ENCODE measurements around the gene PROM1.
A peak's percentile ranks its signal among the peaks of the same experiment; 100 is the strongest.

PROM1 gene

GRCh38 chr4:16083241-16084191 is at the start of gene PROM1:
Gene PROM1, minus strand, starts transcription at chr4:16084023. Its CDS starts 8,117 bp downstream, at chr4:16075906.
- DNase-seq (ENCODE audit: low read depth), result no peak

DNA sequence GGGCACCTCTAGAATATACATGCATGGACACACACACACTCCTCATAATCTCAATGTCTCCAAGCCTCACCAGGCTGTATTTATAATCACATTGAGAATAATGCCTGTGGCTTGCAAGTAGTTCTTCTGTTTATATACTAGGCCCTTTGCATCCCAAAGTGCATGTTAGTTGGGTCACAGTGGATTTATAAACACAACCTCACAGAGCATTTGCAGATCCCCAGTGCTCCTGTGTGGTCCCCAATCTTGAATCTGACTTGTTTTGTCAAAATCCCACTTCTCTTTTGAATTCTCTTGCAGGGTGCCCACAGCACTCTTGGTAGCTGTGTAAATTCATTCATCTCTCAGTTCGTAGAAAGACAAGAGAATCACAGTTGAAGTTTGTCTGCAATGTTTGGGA is 49.6 kb upstream of the PROM1 start:
- DNase-seq (ENCODE audit: low read depth), result no peak

DNA sequence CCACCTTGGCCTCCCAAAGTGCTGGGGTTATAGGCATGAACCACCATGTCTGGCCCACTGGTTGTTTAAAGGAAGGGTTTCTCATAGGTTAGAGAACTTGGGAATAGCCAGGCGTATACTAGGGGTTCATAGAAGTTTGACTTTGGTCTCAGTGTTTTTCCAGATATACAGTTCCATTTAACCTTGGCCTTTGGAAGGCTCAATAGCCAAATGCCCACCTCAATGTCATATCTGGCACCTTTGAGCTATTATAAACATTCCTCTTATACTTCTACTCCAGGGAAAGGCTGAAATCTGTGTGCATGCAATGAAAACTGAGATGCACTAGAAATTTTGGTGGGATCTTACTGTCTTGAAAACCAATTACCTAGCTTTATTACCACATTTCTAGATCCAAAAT is 47.5 kb upstream of the PROM1 start:
- no peak for DNase-seq (ENCODE audit: low read depth)

DNA sequence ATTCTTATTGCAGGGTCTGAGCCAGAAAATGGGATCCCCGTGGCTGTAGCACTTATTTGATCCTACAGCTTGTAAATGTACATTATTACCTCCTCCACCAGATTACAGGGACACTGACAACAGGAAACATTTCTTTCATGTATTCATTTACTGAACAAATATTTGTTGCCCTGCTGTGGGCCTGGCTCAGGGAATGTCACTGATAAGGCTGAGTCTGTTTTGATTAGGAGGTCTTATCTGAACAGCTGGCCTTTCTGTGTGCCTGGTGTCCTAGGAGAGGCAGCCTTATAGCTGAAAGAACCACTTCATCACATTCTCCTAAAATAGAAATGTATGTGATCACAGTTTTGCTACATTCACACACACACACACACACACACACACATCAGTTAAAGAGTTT is 45.5 kb upstream of the PROM1 start:
- no peak for DNase-seq (ENCODE audit: low read depth)

DNA sequence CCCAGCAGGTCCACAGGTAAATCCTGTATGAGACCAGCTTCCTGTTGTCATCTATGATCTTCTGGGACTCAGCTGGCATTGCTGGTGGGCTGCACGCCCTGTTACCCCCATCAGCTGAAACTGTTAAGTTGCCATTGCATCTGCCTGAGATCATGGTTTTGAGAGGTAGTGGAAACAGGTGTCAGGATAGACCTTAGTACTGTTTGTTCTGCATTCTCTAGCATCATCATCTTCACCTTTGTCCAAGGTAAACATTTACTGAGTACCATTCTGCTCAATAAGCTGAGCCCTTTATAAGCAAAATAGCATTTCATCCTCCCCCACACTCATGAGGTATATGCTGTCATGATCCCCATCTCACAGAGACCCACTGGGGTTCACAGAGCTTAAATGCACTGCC is 42.9 kb upstream of the PROM1 start:
- no peak for DNase-seq (ENCODE audit: low read depth)

- DNase-seq (ENCODE audit: low read depth), result no peak
Observed at GRCh38 chr4:16125571-16126445, 42.0 kb upstream of the PROM1 start.

DNA sequence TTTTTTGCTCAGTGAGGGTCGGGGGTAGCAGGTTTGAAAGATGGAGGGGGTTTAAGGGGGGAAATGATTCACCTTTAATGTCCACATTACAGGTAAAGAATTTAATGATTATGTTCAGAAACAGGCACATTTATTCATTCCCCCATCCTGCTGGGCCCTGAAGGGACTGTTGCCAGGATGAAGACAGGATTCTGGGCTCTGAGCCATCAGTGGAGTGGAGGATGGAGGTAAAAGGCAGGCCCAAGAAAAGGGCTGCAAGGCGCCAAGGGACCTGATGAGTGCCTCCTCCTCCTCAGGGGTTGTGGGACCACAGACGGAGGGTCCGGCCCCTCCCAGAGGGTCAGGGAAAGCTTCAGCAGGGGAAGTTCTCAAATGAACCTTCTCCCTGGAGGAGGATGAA is 40.4 kb upstream of the PROM1 start:
- no peak for DNase-seq (ENCODE audit: low read depth)

- DNase-seq (ENCODE audit: low read depth), result no peak
Observed at GRCh38 chr4:16123356-16124084, 39.7 kb upstream of the PROM1 start.

- no peak for DNase-seq (ENCODE audit: low read depth)
Observed at GRCh38 chr4:16122784-16123183, 39.0 kb upstream of the PROM1 start.

- no peak for DNase-seq (ENCODE audit: low read depth)
Observed at GRCh38 chr4:16122308-16122711, 38.5 kb upstream of the PROM1 start.

DNA sequence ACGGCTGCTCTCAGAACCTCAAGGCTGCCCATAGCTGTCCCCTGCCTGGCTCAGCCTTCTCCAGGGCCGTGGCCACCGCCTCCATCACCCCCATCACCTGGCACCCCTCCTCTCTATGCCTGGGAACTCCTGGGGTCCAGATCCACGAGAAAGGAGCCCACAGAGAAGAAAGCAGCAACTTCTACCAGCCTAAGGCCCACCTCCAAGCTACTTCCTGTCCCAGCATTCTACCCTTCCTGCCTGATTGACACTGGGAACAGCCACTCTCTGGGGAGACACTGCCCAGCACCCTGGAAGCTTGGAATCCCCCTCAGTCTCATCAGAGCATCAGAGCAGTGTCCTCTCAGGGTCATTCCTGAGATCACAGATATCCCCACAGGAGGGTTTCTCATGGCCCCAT is 36.9 kb upstream of the PROM1 start:
- DNase-seq (ENCODE audit: low read depth), result peak; percentile 9

- DNase-seq (ENCODE audit: low read depth), result no peak
Observed at GRCh38 chr4:16119981-16120380, 36.2 kb upstream of the PROM1 start.

GRCh38 chr4:16118090-16118489 is 34.3 kb upstream of the PROM1 start:
- DNase-seq (ENCODE audit: low read depth), result no peak

DNA sequence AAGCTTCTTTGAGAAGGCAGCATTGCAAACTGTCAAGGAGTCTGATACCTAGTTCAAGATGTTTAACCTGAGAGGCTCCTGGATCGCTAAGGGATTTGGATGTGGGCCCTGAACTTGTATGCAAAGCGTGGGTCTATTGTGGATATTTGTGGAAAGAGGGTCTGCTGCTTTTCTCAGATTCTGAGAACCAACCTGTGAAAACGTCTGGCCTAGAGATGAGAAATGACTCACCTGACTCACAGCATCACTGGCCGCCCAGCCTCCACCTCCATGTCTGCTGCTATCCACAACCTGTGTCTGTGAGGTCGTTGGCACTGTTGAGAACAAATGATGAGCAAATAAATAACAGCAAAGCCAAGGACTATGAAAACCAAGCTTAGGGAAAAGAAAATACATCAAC is 33.3 kb upstream of the PROM1 start:
- no peak for DNase-seq (ENCODE audit: low read depth)

- no peak for DNase-seq (ENCODE audit: low read depth)
Observed at GRCh38 chr4:16116493-16116990, 32.7 kb upstream of the PROM1 start.

DNA sequence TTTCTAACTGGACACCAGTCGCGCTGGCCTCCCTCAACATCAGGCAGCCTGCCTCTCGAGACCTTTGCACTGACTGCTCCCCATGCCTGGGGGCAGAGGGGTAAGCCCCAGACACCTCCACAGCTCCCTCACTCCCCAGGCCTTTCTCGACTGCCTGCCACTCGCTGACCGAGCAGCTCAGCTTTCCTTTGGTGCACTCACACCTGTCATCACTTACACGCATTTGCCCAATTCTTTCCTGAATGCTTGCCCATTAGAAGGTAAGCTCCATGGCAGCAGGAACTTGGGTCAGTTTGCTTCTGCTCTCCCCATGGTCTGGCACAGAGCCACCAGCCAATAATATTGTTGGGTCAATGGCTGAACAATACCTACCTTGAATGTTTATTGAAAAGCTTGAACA is 32.2 kb upstream of the PROM1 start:
- no peak for DNase-seq (ENCODE audit: low read depth)

- DNase-seq (ENCODE audit: low read depth), result no peak
Observed at GRCh38 chr4:16114546-16114945, 30.7 kb upstream of the PROM1 start.

- no peak for DNase-seq (ENCODE audit: low read depth)
Observed at GRCh38 chr4:16113741-16114140, 29.9 kb upstream of the PROM1 start.

DNA sequence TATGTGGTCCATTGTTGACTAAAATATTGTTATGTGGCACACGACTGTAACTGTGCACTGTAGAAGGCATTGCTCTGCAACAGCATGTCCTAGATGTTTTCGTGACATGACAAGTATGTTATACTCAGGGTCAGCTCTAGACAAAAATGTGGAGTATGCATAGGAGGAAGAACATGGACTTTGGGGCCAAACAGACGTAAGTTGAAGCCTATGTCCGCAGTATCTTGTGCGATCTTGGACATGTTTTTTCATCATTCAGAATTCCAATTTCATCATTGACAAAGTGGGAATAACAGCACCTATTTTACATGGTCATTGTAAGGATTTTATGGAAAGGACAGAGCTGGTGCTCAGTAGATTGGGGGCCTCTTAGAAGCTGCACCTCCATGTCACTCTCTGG is 27.7 kb upstream of the PROM1 start:
- DNase-seq (ENCODE audit: low read depth), result no peak

- no peak for DNase-seq (ENCODE audit: low read depth)
Observed at GRCh38 chr4:16110661-16111290, 27.0 kb upstream of the PROM1 start.

DNA sequence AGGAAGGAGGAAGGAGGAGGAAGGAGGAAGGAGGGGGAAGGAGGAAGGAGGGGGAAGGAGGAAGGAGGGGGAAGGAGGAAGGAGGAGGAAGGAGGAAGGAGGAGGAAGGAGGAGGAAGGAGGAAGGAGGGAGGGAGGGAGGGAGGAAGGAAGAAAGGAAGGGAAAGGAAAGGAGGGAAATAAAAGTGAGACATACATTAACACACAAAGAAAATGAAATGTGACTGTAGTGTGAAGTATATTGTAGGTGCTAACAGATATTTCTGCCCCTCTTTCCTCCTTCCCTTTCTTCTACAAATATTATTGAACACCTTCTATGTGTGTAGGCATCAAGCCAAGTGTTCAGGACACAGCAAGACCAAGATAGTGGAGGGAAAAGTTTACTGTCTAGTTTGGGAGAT is 26.4 kb upstream of the PROM1 start:
- DNase-seq (ENCODE audit: low read depth), result no peak

DNA sequence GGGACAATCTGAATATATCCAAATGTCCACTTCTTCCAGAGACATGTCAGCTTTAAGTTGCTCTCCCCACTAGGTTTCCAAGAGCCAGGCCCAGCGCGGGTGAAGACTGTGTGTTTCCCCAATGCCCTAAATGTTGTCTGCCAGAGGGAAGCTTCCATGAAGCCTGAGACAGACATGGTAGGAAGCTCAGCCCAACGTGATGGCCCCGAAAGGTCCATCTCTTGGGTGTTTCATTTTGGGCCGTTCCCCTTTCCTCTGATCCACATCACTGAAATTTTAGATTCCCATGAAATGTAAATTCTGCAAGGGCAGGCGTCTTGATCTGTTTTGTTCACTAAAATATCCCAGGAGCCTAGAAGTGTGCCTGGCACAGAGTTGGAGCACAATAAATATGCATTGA is 25.4 kb upstream of the PROM1 start:
- no peak for DNase-seq (ENCODE audit: low read depth)

All from CMK (cell line).